GM23338 (cell line): Measurements from ENCODE around the gene GRIP2. TPM values are rescaled to one million over a fixed set of nuclear protein-coding genes. Genes with fewer than 3 reads are reported as not detected.

Source experiments
- ATAC-seq: fragments of 200-7000 bp; cut with Tn5 transposase; 3 replicates; pipeline ENCODE4 v1.9.1; 2020
- DNase-seq: peaks from one replicate; pipeline ENCODE4 v3.0.0-alpha.2; 2015; ENCODE audit warnings: low spot score
- H2AFZ ChIP-seq: fragments of 200-600 bp; sonication (generic); 2 replicates; pipeline ENCODE4 v1.8.0; 2016; ENCODE audit warnings: antibody characterized with exemption, mild to moderate bottlenecking, moderate library complexity
- H3F3A ChIP-seq: fragments of 200-600 bp; sonication (generic); replicated peaks from 2 replicates; pipeline ENCODE4 v1.8.0; 2017; ENCODE audit warnings: antibody characterized with exemption, mixed run types, low read depth
- H3K27ac ChIP-seq: fragments of 200-600 bp; sonication (generic); 2 replicates; pipeline ENCODE4 v1.6.1; 2016; ENCODE audit warnings: low read depth
- H3K27me3 ChIP-seq: fragments of 200-600 bp; sonication (generic); 2 replicates; pipeline ENCODE4 v1.8.0; 2016; ENCODE audit warnings: mild to moderate bottlenecking, mixed run types, moderate library complexity; ENCODE audit not compliant: insufficient read depth
- H3K36me3 ChIP-seq: fragments of 200-600 bp; sonication (generic); 2 replicates; pipeline ENCODE4 v1.8.0; 2016; ENCODE audit warnings: mild to moderate bottlenecking; ENCODE audit not compliant: insufficient read depth
- H3K4me1 ChIP-seq: fragments of 200-600 bp; sonication (generic); 2 replicates; pipeline ENCODE4 v1.8.0; 2016; ENCODE audit warnings: mild to moderate bottlenecking, moderate library complexity; ENCODE audit not compliant: insufficient read depth
- H3K4me2 ChIP-seq: fragments of 200-600 bp; sonication (generic); 2 replicates; pipeline ENCODE4 v1.7.1; 2017; ENCODE audit warnings: mixed run types
- H3K4me3 ChIP-seq: fragments of 200-600 bp; sonication (generic); 2 replicates; pipeline ENCODE4 v1.6.1; 2016; ENCODE audit warnings: mixed run types
- H3K79me2 ChIP-seq: fragments of 200-600 bp; sonication (generic); replicated peaks from 2 replicates; pipeline ENCODE4 v1.8.0; 2017; ENCODE audit warnings: mild to moderate bottlenecking; ENCODE audit not compliant: insufficient read depth
- H3K9me2 ChIP-seq: fragments of 200-600 bp; sonication (generic); 2 replicates; pipeline ENCODE4 v1.8.0; 2017; ENCODE audit not compliant: insufficient read depth
- H4K20me1 ChIP-seq: fragments of 200-600 bp; sonication (generic); replicated peaks from 2 replicates; pipeline ENCODE4 v1.8.0; 2017; ENCODE audit warnings: mild to moderate bottlenecking; ENCODE audit not compliant: insufficient read depth
- H3K27ac Mint-ChIP-seq: 2 replicates; pipeline ENCODE4 v1.8.0; 2020; ENCODE audit warnings: inconsistent platforms, mild to moderate bottlenecking, moderate library complexity, mixed read lengths
- H3K27me3 Mint-ChIP-seq: 3 replicates; pipeline ENCODE4 v1.8.0; 2022; ENCODE audit warnings: low read depth, mild to moderate bottlenecking, moderate library complexity, mixed read lengths, inconsistent platforms; ENCODE audit not compliant: insufficient read depth, poor library complexity
- H3K36me3 Mint-ChIP-seq: 3 replicates; pipeline ENCODE4 v1.8.0; 2021; ENCODE audit warnings: low read depth, mild to moderate bottlenecking, inconsistent platforms, moderate library complexity, mixed read lengths
- H3K4me1 Mint-ChIP-seq: 3 replicates; pipeline ENCODE4 v1.8.0; 2020; ENCODE audit warnings: mild to moderate bottlenecking, inconsistent platforms, mixed read lengths
- H3K4me3 Mint-ChIP-seq: 3 replicates; pipeline ENCODE4 v1.8.0; 2021; ENCODE audit warnings: moderate library complexity, mild to moderate bottlenecking, inconsistent platforms, mixed read lengths
- H3K9me3 Mint-ChIP-seq: 3 replicates; pipeline ENCODE4 v1.8.0; 2020; ENCODE audit warnings: moderate library complexity, mild to moderate bottlenecking, inconsistent platforms, mixed read lengths
- CREB1 ChIP-seq: fragments of 250-450 bp; sonication (Bioruptor Pico); IDR thresholded peaks from 2 replicates; pipeline ENCODE4 v1.5.0; 2020; ENCODE audit warnings: low read depth, mild to moderate bottlenecking, moderate library complexity
- CTCF ChIP-seq, 2 experiments: fragments of 200-600 bp in 1 of 2; sonication (generic) in 1 of 2; conservative IDR thresholded peaks; 2 replicates each; pipeline versions ENCODE4 v1.5.1 to v1.6.1; 2016 to 2017; ENCODE audit warnings: antibody characterized with exemption in 2 of 2, low read depth in 2 of 2, mild to moderate bottlenecking in 2 of 2, moderate library complexity in 1 of 2
- ETS1 ChIP-seq: IDR thresholded peaks from 2 replicates; pipeline ENCODE4 v1.6.1; 2016; ENCODE audit warnings: antibody characterized with exemption
- EZH2phosphoT487 ChIP-seq: fragments of 200-600 bp; sonication (generic); IDR thresholded peaks from one replicate; pipeline ENCODE4 v1.8.1; 2018; ENCODE audit warnings: antibody characterized with exemption; ENCODE audit not compliant: unreplicated experiment
- JUNB ChIP-seq: IDR thresholded peaks from one replicate; pipeline ENCODE4 v1.6.1; 2016; ENCODE audit warnings: antibody characterized with exemption; ENCODE audit not compliant: unreplicated experiment
- NANOG ChIP-seq: IDR thresholded peaks from 2 replicates; pipeline ENCODE4 v1.6.1; 2016; ENCODE audit warnings: antibody characterized with exemption, borderline replicate concordance
- POLR2AphosphoS5 ChIP-seq: IDR thresholded peaks from 2 replicates; pipeline ENCODE4 v1.6.1; 2016; ENCODE audit warnings: antibody characterized with exemption, low read depth
- REST ChIP-seq: IDR thresholded peaks from one replicate; pipeline ENCODE4 v1.6.1; 2018; ENCODE audit warnings: antibody characterized with exemption; ENCODE audit not compliant: unreplicated experiment
- STAT1 ChIP-seq: IDR thresholded peaks from one replicate; pipeline ENCODE4 v1.6.1; 2016; ENCODE audit warnings: antibody characterized with exemption; ENCODE audit not compliant: unreplicated experiment
- ZNF114 ChIP-seq: fragments of 250-450 bp; sonication (Bioruptor Pico); IDR thresholded peaks from 2 replicates; pipeline ENCODE4 v1.5.0; 2020; ENCODE audit warnings: mild to moderate bottlenecking, moderate library complexity
- ZNF331 ChIP-seq: fragments of 250-450 bp; sonication (Bioruptor Pico); IDR thresholded peaks from 2 replicates; pipeline ENCODE4 v1.5.0; 2020; ENCODE audit warnings: low read depth, mild to moderate bottlenecking, moderate library complexity
- ZNF462 ChIP-seq: fragments of 250-450 bp; sonication (Bioruptor Pico); IDR thresholded peaks from 2 replicates; pipeline ENCODE4 v1.5.0; 2020; ENCODE audit warnings: mild to moderate bottlenecking, moderate library complexity
- polyA plus RNA-seq: library from polyadenylated mRNA; unstranded; fragments of >200 nt; fragmentation: Nextera tagmentation; extraction: Ambion mirVana; gene quantifications from 2 replicates; pipeline ENCODE4 v1.2.1, GENCODE V29; 2016
- total RNA-seq: library from RNA; depleted of rRNA; stranded (reverse); fragments of >200 nt; shearing (Covaris generic); gene quantifications from 2 replicates; pipeline ENCODE4 v1.2.3, GENCODE V29; 2014

The GRIP2 gene
- total and polyA plus RNA-seq, 2 experiments from 2014 or later = 3.6 to 5.8 TPM

GRCh38 chr3:14568269-14568668, 28.1 kb upstream of the GRIP2 start:
- Mint-ChIP-seq H3K27ac (no peak overlapping the region), H3K4me3 (no peak overlapping the region), H3K36me3 (peaks cover 8% of the 10 kb centered on the region; the same call in 2 of the 3 replicates), H3K4me1 (peaks cover 29% of the 10 kb centered on the region), H3K9me3 (peaks cover 12% of the 10 kb centered on the region; the same call in 2 of the 3 replicates), H3K27me3 (peaks cover 13% of the 10 kb centered on the region)
- no peak for TF ChIP-seq REST
- TF ChIP-seq NANOG = no peak
- TF ChIP-seq EZH2phosphoT487 = no peak
- no peak for TF ChIP-seq STAT1
- no peak for TF ChIP-seq POLR2AphosphoS5
- TF ChIP-seq ZNF114 (CRISPR knock-in tag) = no peak
- TF ChIP-seq ZNF462 (CRISPR knock-in tag) = no peak
- TF ChIP-seq CTCF (conservative IDR thresholded peaks at IDR 0.05; ENCODE audit: low read depth in 2 of 2) = no peak
- TF ChIP-seq ZNF331 (CRISPR knock-in tag) = no peak
- TF ChIP-seq CREB1 = no peak
- no peak for TF ChIP-seq JUNB
- TF ChIP-seq ETS1 = no peak
- no peak overlapping the region for H3K27ac ChIP-seq
- no peak overlapping the region for H3K4me2 ChIP-seq
- H4K20me1 ChIP-seq = no peaks in the 10 kb centered on the region
- no peaks in the 10 kb centered on the region; the same call in 1 of the 2 replicates for H3K36me3 ChIP-seq
- no peaks in the 10 kb centered on the region for H3K9me2 ChIP-seq
- no peaks in the 10 kb centered on the region for H3K79me2 ChIP-seq
- no peak for ATAC-seq
- H3K4me3 ChIP-seq = no peak overlapping the region
- peaks cover 15% of the 10 kb centered on the region for H3K4me1 ChIP-seq
- H3K27me3 ChIP-seq = no peaks in the 10 kb centered on the region
- H2AFZ ChIP-seq = no peak overlapping the region
- H3F3A ChIP-seq = no peaks in the 10 kb centered on the region
- no peak for DNase-seq
